ENCODE measurements around the gene LDHA. TPM values are rescaled to one million over a fixed set of nuclear protein-coding genes. Genes with fewer than 3 reads are reported as not detected.

The LDHA gene
- total and polyA plus RNA-seq, 4 donors = 261 to 391 (median 326) TPM

DNA sequence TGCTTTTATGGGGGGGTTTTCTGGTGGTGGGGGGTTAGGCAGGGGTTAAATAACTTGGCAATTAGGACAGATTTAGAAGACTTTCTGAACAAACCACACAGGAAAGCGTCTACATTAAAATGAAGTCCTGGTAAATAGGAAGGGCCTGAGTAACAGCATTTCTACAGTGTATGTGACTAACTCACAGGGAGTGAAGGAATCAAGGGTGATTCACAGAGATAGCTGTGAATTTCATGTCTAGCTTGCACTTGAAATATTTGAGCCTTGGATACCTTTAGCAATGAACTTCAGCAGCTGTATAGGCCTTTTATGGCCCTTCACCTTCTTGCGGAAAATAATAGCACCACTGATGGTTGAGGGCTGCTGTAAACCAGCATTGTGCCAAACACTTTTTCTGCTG lies 26.1 kb upstream of the LDHA start:
- DNase-seq (ENCODE audit: low read depth in 4 of 6, low spot score in 6 of 6) = no peak
- Histone ChIP-seq H3K4me3 (ENCODE audit: low read depth, low read length) (no peak overlapping the region), H3K9me3 (ENCODE audit: control insufficient read depth, insufficient read depth, low read length) (no peaks in the 10 kb centered on the region), H3K27me3 (ENCODE audit: control insufficient read depth, insufficient read depth, low read length) (no peaks in the 10 kb centered on the region), H3K27ac (ENCODE audit: low read depth, low read length) (no peak overlapping the region), H3K36me3 (ENCODE audit: control insufficient read depth, insufficient read depth, low read length) (peaks cover 19% of the 10 kb centered on the region), H3K4me1 (ENCODE audit: control insufficient read depth, insufficient read depth, low read length) (no peaks in the 10 kb centered on the region)
- WGBS (ENCODE audit: insufficient coverage) = no CpG with 5 or more reads among the region's 2 CpGs

DNA sequence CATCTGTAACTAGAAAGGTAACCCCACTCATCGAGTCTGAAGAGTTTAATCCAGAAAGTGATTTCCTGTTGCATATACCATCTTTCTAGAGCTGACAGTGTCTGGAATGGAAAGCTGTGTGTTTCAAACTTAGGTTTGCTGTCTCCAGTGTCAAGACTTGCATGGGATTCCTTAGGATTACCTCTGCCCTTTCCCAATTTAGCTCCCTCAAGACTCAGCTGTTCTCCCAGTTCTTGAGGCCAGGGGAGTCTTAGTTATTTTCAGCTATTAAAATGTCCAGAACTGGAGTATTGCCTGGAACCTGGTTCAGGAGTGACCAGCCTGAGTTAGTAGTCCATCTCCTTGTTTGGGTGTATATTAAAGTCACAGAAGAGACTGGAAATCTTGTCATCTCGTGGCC lies 25.0 kb upstream of the LDHA start:
- no peak overlapping the region for H3K27ac ChIP-seq (ENCODE audit: low read depth, low read length)
- DNase-seq (ENCODE audit: low read depth in 4 of 6, low spot score in 6 of 6) = no peak
- H3K9me3 ChIP-seq (ENCODE audit: control insufficient read depth, insufficient read depth, low read length) = no peaks in the 10 kb centered on the region
- no peaks in the 10 kb centered on the region for H3K4me1 ChIP-seq (ENCODE audit: control insufficient read depth, insufficient read depth, low read length)
- no peaks in the 10 kb centered on the region for H3K27me3 ChIP-seq (ENCODE audit: control insufficient read depth, insufficient read depth, low read length)
- H3K36me3 ChIP-seq (ENCODE audit: control insufficient read depth, insufficient read depth, low read length) = peaks cover 15% of the 10 kb centered on the region
- no peak overlapping the region for H3K4me3 ChIP-seq (ENCODE audit: low read depth, low read length)
- WGBS (ENCODE audit: insufficient coverage) = 100% methylated on average over 1 of the region's 2 CpGs

DNA sequence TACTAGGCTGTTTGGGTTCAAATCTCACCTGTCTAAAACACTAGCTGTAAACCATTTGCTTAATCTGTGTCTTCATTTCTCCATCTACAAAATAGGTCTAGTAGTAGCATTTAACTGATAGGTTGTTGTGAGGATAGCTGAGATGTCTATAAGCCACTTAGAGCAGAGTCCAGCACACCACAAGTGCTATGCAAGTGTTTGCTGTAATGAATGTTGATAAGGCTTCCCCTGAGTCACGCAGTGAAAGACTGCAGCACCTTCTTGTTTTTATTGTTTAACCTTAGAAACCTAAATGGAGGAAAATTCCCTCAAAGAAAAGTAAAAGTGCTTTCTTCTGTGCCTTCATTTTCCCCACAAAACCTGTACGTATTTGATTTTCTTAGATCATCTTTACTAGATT lies 23.1 kb upstream of the LDHA start:
- Histone ChIP-seq H3K4me1 (ENCODE audit: control insufficient read depth, insufficient read depth, low read length) (no peaks in the 10 kb centered on the region), H3K36me3 (ENCODE audit: control insufficient read depth, insufficient read depth, low read length) (peaks cover 5% of the 10 kb centered on the region), H3K27ac (ENCODE audit: low read depth, low read length) (no peak overlapping the region), H3K4me3 (ENCODE audit: low read depth, low read length) (no peak overlapping the region), H3K9me3 (ENCODE audit: control insufficient read depth, insufficient read depth, low read length) (no peaks in the 10 kb centered on the region), H3K27me3 (ENCODE audit: control insufficient read depth, insufficient read depth, low read length) (no peaks in the 10 kb centered on the region)
- no CpG with 5 or more reads among the region's 2 CpGs for WGBS (ENCODE audit: insufficient coverage)
- no peak for DNase-seq (ENCODE audit: low read depth in 4 of 6, low spot score in 6 of 6)

DNA sequence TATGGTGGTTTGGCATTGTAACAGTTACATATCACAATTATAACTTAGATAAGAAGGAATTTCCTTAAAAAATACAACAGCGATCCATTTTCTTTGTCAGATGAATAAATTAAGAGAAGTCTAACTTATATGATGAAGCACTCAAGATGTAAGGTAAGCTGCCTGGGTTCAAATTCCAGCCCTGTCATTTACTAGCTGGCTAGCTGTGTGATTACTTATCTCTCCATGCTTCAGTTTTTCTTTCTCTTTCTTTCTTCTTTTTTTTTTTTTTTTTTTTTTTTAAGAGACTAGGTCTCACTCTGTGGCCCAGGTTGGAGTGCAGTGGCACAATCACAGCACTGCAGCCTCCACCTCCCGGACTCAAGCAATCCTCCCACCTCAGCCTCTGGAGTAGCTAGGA lies 22.2 kb upstream of the LDHA start:
- peaks cover 5% of the 10 kb centered on the region for H3K36me3 ChIP-seq (ENCODE audit: control insufficient read depth, insufficient read depth, low read length)
- no peak for DNase-seq (ENCODE audit: low read depth in 4 of 6, low spot score in 6 of 6)
- no peaks in the 10 kb centered on the region for H3K9me3 ChIP-seq (ENCODE audit: control insufficient read depth, insufficient read depth, low read length)
- no peaks in the 10 kb centered on the region for H3K4me1 ChIP-seq (ENCODE audit: control insufficient read depth, insufficient read depth, low read length)
- no peaks in the 10 kb centered on the region for H3K27me3 ChIP-seq (ENCODE audit: control insufficient read depth, insufficient read depth, low read length)
- 71% methylated on average over 1 of the region's 2 CpGs for WGBS (ENCODE audit: insufficient coverage)
- no peak overlapping the region for H3K27ac ChIP-seq (ENCODE audit: low read depth, low read length)
- H3K4me3 ChIP-seq (ENCODE audit: low read depth, low read length) = no peak overlapping the region

- no peaks in the 10 kb centered on the region for H3K9me3 ChIP-seq (ENCODE audit: control insufficient read depth, insufficient read depth, low read length)
- no CpG with 5 or more reads among the region's 2 CpGs for WGBS (ENCODE audit: insufficient coverage)
- H3K4me3 ChIP-seq (ENCODE audit: low read depth, low read length) = no peak overlapping the region
- no peak overlapping the region for H3K27ac ChIP-seq (ENCODE audit: low read depth, low read length)
- DNase-seq (ENCODE audit: low read depth in 4 of 6, low spot score in 6 of 6) = peak in 2 of 6 donors; percentile 11 to 47
- H3K36me3 ChIP-seq (ENCODE audit: control insufficient read depth, insufficient read depth, low read length) = peaks cover 2% of the 10 kb centered on the region
- no peaks in the 10 kb centered on the region for H3K4me1 ChIP-seq (ENCODE audit: control insufficient read depth, insufficient read depth, low read length)
- H3K27me3 ChIP-seq (ENCODE audit: control insufficient read depth, insufficient read depth, low read length) = no peaks in the 10 kb centered on the region
Measured at GRCh38 chr11:18374956-18375355, 19.4 kb upstream of the LDHA start.

GRCh38 chr11:18375941-18376340 lies 18.4 kb upstream of the LDHA start:
- no peaks in the 10 kb centered on the region for H3K27me3 ChIP-seq (ENCODE audit: control insufficient read depth, insufficient read depth, low read length)
- no peaks in the 10 kb centered on the region for H3K4me1 ChIP-seq (ENCODE audit: control insufficient read depth, insufficient read depth, low read length)
- no peak overlapping the region for H3K27ac ChIP-seq (ENCODE audit: low read depth, low read length)
- no peak for DNase-seq (ENCODE audit: low read depth in 4 of 6, low spot score in 6 of 6)
- WGBS (ENCODE audit: insufficient coverage) = 100% methylated on average over 1 of the region's 1 CpG
- no peaks in the 10 kb centered on the region for H3K9me3 ChIP-seq (ENCODE audit: control insufficient read depth, insufficient read depth, low read length)
- no peak overlapping the region for H3K4me3 ChIP-seq (ENCODE audit: low read depth, low read length)
- H3K36me3 ChIP-seq (ENCODE audit: control insufficient read depth, insufficient read depth, low read length) = peaks cover 2% of the 10 kb centered on the region

GRCh38 chr11:18379201-18379600 lies 15.2 kb upstream of the LDHA start:
- H3K4me1 ChIP-seq (ENCODE audit: control insufficient read depth, insufficient read depth, low read length) = peaks cover 15% of the 10 kb centered on the region
- no peaks in the 10 kb centered on the region for H3K9me3 ChIP-seq (ENCODE audit: control insufficient read depth, insufficient read depth, low read length)
- no peaks in the 10 kb centered on the region for H3K36me3 ChIP-seq (ENCODE audit: control insufficient read depth, insufficient read depth, low read length)
- H3K4me3 ChIP-seq (ENCODE audit: low read depth, low read length) = no peak overlapping the region
- H3K27me3 ChIP-seq (ENCODE audit: control insufficient read depth, insufficient read depth, low read length) = no peaks in the 10 kb centered on the region
- DNase-seq (ENCODE audit: low read depth in 4 of 6, low spot score in 6 of 6) = peak in 1 of 6 donors; percentile 10
- 50% methylated on average over 2 of the region's 2 CpGs for WGBS (ENCODE audit: insufficient coverage)
- H3K27ac ChIP-seq (ENCODE audit: low read depth, low read length) = no peak overlapping the region

DNA sequence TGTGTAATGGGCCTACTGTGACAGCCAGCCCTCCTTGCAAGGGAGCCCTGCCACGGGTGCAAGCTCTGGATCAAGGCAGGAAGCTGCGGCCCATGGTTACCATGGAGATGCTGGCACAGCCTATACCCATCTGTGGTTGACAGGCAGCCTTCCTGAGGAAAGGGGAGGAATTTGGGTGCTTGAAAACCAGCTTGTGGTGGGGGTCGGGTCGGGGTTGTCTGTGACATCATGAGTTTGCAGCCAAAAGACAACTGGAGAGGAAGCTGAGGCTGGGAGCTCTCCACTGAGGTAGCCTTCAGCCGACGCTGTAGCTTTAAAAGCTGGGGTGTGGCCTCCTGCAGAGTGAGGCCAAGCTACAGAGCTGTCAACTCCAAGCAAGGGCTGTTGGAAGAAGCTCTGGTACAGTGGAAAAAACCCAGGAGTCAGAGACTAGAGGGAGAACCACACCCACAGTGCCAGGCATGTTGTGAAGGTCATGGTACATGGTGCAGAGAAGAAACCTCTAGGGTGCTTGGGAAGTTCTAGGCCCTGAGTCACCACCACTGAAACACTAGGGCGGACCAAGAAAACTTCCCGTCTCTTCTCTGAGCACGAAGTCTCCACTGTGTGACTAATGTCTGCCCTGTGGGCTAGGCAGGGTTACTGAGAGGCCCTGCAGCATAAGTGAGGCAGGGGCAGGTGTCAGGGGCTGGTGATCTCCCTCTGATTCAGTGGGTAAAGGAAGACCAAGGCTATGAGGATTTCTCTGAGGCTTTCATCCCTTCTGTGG lies 10.8 kb upstream of the LDHA start:
- H3K36me3 ChIP-seq (ENCODE audit: control insufficient read depth, insufficient read depth, low read length) = no peaks in the 10 kb centered on the region
- H3K4me1 ChIP-seq (ENCODE audit: control insufficient read depth, insufficient read depth, low read length) = peaks cover 19% of the 10 kb centered on the region
- 23% methylated on average over 9 of the region's 9 CpGs for WGBS (ENCODE audit: insufficient coverage)
- DNase-seq (ENCODE audit: low read depth in 4 of 6, low spot score in 6 of 6) = peak in 4 of 6 donors; percentile 3 to 91 (median 43)
- H3K4me3 ChIP-seq (ENCODE audit: low read depth, low read length) = no peak overlapping the region
- peak overlapping the region; percentile 29 for H3K27ac ChIP-seq (ENCODE audit: low read depth, low read length)
- no peaks in the 10 kb centered on the region for H3K27me3 ChIP-seq (ENCODE audit: control insufficient read depth, insufficient read depth, low read length)
- no peaks in the 10 kb centered on the region for H3K9me3 ChIP-seq (ENCODE audit: control insufficient read depth, insufficient read depth, low read length)

DNA sequence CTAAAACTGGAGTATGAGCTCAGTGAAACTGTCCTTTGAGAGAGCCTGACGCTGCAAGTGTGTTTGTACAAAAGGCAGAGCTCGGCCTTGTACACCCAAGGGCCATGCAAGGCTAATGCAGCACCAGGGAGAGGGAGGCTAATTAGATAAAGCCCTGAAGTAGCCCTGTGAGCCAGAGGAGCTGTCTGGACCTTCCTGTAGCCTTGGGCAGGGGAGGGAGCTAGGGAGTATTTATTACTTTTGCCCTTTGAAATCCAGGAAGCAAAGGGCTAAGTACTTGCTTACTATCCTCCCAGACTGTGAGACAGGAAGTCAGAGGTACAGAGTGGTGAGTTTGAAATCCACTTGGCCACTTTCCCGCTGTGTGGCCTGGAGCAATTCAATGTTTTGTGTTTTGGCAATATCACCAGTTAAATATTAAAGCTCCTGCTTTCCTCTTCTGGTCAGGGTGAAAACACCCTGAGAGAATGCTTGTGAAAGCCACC lies 10.2 kb upstream of the LDHA start:
- H3K9me3 ChIP-seq (ENCODE audit: control insufficient read depth, insufficient read depth, low read length) = no peaks in the 10 kb centered on the region
- WGBS (ENCODE audit: insufficient coverage) = 42% methylated on average over 2 of the region's 3 CpGs
- no peak overlapping the region for H3K4me3 ChIP-seq (ENCODE audit: low read depth, low read length)
- peaks cover 19% of the 10 kb centered on the region for H3K4me1 ChIP-seq (ENCODE audit: control insufficient read depth, insufficient read depth, low read length)
- peak in 2 of 6 donors; percentile 15 to 23 for DNase-seq (ENCODE audit: low read depth in 4 of 6, low spot score in 6 of 6)
- peak overlapping the region; percentile 29 for H3K27ac ChIP-seq (ENCODE audit: low read depth, low read length)
- no peaks in the 10 kb centered on the region for H3K27me3 ChIP-seq (ENCODE audit: control insufficient read depth, insufficient read depth, low read length)
- H3K36me3 ChIP-seq (ENCODE audit: control insufficient read depth, insufficient read depth, low read length) = no peaks in the 10 kb centered on the region

GRCh38 chr11:18390088-18390487 lies 4.3 kb upstream of the LDHA start:
- Histone ChIP-seq H3K27me3 (ENCODE audit: control insufficient read depth, insufficient read depth, low read length) (no peaks in the 10 kb centered on the region), H3K4me1 (ENCODE audit: control insufficient read depth, insufficient read depth, low read length) (peaks cover 13% of the 10 kb centered on the region), H3K27ac (ENCODE audit: low read depth, low read length) (no peak overlapping the region), H3K4me3 (ENCODE audit: low read depth, low read length) (no peak overlapping the region), H3K36me3 (ENCODE audit: control insufficient read depth, insufficient read depth, low read length) (no peaks in the 10 kb centered on the region), H3K9me3 (ENCODE audit: control insufficient read depth, insufficient read depth, low read length) (no peaks in the 10 kb centered on the region)
- DNase-seq (ENCODE audit: low read depth in 4 of 6, low spot score in 6 of 6) = no peak
- WGBS (ENCODE audit: insufficient coverage) = 97% methylated on average over 3 of the region's 3 CpGs
